Endothelial cell (in vitro differentiated cells): Measurements from ENCODE around the gene NKAIN4. TPM values are rescaled to one million over a fixed set of nuclear protein-coding genes. Genes with fewer than 3 reads are reported as not detected.

Experiments used
- DNase-seq: peaks from one replicate; pipeline ENCODE4 v3.0.0; 2021; ENCODE audit warnings: low spot score
- H3K27ac Mint-ChIP-seq: one replicate; pipeline ENCODE4 v1.8.0; 2021; ENCODE audit warnings: mixed read lengths, inconsistent platforms; ENCODE audit not compliant: unreplicated experiment
- H3K27me3 Mint-ChIP-seq: one replicate; pipeline ENCODE4 v1.8.0; 2021; ENCODE audit warnings: mild to moderate bottlenecking, moderate library complexity, mixed read lengths, inconsistent platforms; ENCODE audit not compliant: unreplicated experiment
- H3K36me3 Mint-ChIP-seq: one replicate; pipeline ENCODE4 v1.8.0; 2021; ENCODE audit warnings: mild to moderate bottlenecking, low read depth, mixed read lengths, inconsistent platforms; ENCODE audit not compliant: unreplicated experiment
- H3K4me1 Mint-ChIP-seq: one replicate; pipeline ENCODE4 v1.8.0; 2021; ENCODE audit warnings: mild to moderate bottlenecking, mixed read lengths, inconsistent platforms; ENCODE audit not compliant: unreplicated experiment
- H3K4me3 Mint-ChIP-seq: one replicate; pipeline ENCODE4 v1.8.0; 2021; ENCODE audit warnings: mild to moderate bottlenecking, mixed read lengths, inconsistent platforms; ENCODE audit not compliant: unreplicated experiment
- H3K9me3 Mint-ChIP-seq: one replicate; pipeline ENCODE4 v1.8.0; 2021; ENCODE audit warnings: mixed read lengths, inconsistent platforms; ENCODE audit not compliant: unreplicated experiment
- total RNA-seq: library from RNA; stranded (reverse); fragmentation: NEBNext Ultra II Directional; extraction: Animal tissue kit (Norgen Biotek cat#: 25700); gene quantifications from one replicate; pipeline ENCODE4 v1.2.1, GENCODE V29; 2021; ENCODE audit not compliant: unreplicated experiment
- TF ChIP-seq, protein P1 (sequence below): fragments of 200-600 bp; sonication (generic); IDR thresholded peaks from one replicate; pipeline ENCODE4 v1.5.0; 2021; ENCODE audit warnings: antibody characterized with exemption; ENCODE audit not compliant: unreplicated experiment

NKAIN4 gene
- total RNA-seq, 1 donor from 2014 or later: 3.3 TPM

DNA sequence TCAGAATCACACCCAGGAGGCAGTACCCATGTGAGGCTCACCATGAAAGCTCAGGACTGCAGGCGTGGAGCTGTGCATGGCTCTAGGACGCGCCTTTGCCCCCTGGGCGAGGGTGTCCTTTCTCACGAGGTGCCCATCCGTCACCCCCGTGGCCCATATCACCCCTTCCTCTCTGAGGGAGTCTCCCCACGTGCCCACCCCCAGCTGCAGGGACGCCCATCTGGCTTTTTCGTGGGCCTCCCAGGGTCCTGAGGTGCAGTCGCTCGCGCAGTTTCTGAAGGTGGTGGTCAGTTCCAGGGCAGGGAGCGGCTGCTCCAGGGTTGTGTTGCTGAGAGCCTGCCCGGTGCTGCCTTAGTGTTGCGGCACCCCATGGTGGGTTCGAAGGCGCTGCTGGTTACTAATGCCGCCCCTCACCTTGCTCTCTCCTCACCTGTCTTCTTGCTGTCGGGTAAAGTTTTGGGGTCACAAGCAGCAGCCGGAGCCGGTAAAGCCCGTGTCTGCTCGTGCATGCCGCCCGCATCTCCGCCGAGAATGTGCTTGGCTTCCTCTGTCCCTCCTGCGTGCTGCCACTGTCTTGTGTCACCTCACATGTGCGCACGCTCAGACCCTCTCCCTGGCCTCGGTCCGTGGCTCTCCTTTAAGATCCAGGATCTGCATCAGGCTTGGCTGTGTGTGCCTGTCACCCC, 29.3 kb upstream of the NKAIN4 start:
- Mint-ChIP-seq H3K27me3 (peaks cover 2% of the 10 kb centered on the region), H3K4me1 (no peaks in the 10 kb centered on the region), H3K9me3 (no peaks in the 10 kb centered on the region), H3K27ac (peak overlapping the region; percentile 43), H3K36me3 (peaks cover 10% of the 10 kb centered on the region), H3K4me3 (no peak overlapping the region)
- TF ChIP-seq, protein P1, sequence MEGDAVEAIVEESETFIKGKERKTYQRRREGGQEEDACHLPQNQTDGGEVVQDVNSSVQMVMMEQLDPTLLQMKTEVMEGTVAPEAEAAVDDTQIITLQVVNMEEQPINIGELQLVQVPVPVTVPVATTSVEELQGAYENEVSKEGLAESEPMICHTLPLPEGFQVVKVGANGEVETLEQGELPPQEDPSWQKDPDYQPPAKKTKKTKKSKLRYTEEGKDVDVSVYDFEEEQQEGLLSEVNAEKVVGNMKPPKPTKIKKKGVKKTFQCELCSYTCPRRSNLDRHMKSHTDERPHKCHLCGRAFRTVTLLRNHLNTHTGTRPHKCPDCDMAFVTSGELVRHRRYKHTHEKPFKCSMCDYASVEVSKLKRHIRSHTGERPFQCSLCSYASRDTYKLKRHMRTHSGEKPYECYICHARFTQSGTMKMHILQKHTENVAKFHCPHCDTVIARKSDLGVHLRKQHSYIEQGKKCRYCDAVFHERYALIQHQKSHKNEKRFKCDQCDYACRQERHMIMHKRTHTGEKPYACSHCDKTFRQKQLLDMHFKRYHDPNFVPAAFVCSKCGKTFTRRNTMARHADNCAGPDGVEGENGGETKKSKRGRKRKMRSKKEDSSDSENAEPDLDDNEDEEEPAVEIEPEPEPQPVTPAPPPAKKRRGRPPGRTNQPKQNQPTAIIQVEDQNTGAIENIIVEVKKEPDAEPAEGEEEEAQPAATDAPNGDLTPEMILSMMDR: no peak
- DNase-seq: no peak

DNA sequence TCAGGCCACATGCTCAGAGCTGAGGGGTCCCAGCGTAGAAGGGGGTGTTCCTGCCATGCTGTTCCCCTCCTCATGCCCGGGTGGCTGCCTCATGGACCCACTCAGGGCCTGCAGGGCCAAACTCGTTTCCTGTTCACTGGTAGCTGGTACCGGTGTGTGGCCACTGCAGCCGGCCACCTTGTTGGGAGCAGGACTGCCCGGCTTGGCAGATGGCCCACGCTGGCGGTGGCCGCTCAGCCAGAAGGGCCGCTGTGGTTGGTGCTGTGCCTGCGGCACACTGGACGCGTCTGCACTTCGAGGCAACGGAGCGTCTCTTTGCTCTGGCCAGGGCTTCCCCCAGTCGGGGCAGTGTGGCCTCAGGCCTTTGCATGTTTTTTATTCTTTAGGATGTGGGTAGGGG, 28.7 kb upstream of the NKAIN4 start:
- no peak for DNase-seq
- H3K4me1 Mint-ChIP-seq: no peaks in the 10 kb centered on the region
- TF ChIP-seq, protein P1: no peak
- H3K36me3 Mint-ChIP-seq: peaks cover 11% of the 10 kb centered on the region
- H3K9me3 Mint-ChIP-seq: no peaks in the 10 kb centered on the region
- H3K4me3 Mint-ChIP-seq: no peak overlapping the region
- H3K27me3 Mint-ChIP-seq: peaks cover 2% of the 10 kb centered on the region
- H3K27ac Mint-ChIP-seq: no peak overlapping the region

DNA sequence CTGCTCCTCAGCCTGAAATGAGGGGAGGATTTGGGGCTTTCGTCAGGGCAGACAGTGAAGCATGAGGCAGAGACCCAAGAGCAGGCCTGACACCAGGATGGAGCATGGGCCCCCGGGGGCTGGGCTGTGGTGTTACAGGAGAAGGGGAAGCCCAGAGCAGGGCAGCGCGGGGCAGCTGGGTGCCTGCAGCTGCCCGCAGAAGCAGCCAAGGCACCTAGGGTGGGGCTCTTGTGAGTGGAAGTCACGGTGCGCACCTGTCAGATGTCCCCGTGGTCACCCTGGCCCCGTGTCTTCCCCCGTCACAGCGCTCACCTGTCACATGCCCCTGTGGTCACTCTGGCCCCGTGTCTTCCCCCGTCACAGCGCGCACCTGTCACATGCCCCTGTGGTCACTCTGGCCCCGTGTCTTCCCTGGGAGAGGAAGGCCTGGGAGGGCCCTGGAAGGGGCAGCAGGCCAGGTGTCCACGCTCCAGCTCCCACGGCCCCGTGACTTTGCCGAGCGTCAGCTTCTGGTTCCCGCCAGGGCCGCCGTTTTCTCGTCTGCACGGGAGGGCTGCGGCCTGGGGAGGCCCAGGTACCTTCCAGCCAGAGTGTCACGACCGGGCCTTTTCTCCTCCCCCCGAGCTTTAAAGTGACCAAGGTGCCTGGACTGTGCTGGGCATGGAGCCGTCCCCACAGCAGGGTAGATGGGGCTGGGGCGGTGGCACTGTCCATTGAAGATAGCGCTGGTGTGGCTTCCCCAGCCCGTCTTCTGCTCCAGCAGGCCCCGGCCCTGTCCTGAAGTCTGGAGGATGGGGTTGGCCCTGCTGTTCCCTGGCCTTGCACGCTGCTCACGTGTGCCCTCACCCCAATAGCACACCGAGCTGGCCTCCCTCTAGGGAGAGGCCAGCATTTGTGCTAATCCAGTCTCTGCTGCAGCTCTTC, 27.7 kb upstream of the NKAIN4 start:
- H3K4me1 Mint-ChIP-seq: no peaks in the 10 kb centered on the region

DNA sequence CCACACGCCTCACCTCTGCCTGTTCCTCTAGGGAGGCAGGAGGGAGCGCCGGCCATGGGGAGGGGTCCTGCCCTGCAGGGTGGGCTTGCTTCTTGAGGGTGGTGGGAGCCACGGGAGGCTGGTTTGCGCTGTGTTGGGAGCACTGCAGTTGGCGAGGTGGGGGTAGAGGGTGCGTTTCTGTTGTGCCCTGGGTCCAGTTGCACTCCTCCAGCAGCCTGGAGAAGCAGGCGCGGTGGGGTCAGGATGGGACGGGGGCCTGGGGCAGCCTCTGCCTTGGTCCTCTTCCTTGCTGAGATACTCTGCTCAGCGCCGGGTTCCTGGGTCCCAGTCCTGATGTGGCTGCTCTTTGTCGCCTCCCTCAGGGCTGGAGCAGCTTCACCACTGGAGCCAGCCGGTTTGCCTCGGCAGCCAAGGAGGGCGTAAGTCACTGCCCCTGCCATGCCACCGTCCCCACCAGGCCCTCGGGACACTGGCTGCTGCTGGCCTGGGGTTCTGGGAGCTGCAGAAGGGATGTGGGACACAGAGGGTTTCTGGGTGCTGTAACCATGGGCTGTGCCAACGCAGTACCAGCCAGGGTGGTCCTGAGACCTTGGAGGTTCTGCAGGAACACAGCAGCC, 26.8 kb upstream of the NKAIN4 start:
- Mint-ChIP-seq H3K4me1 (no peaks in the 10 kb centered on the region), H3K27me3 (peaks cover 2% of the 10 kb centered on the region), H3K4me3 (no peak overlapping the region), H3K36me3 (peaks cover 15% of the 10 kb centered on the region), H3K9me3 (no peaks in the 10 kb centered on the region), H3K27ac (no peak overlapping the region)
- TF ChIP-seq, protein P1: no peak
- DNase-seq: no peak

More for the DNA sequence above, 27.7 kb upstream of the NKAIN4 start:
- Mint-ChIP-seq H3K27me3 (peaks cover 2% of the 10 kb centered on the region), H3K4me3 (no peak overlapping the region), H3K27ac (no peak overlapping the region), H3K9me3 (no peaks in the 10 kb centered on the region), H3K36me3 (peaks cover 15% of the 10 kb centered on the region)
- TF ChIP-seq, protein P1: no peak
- no peak for DNase-seq
